ENCODE results near the gene UBAP2L.

UBAP2L gene

DNA sequence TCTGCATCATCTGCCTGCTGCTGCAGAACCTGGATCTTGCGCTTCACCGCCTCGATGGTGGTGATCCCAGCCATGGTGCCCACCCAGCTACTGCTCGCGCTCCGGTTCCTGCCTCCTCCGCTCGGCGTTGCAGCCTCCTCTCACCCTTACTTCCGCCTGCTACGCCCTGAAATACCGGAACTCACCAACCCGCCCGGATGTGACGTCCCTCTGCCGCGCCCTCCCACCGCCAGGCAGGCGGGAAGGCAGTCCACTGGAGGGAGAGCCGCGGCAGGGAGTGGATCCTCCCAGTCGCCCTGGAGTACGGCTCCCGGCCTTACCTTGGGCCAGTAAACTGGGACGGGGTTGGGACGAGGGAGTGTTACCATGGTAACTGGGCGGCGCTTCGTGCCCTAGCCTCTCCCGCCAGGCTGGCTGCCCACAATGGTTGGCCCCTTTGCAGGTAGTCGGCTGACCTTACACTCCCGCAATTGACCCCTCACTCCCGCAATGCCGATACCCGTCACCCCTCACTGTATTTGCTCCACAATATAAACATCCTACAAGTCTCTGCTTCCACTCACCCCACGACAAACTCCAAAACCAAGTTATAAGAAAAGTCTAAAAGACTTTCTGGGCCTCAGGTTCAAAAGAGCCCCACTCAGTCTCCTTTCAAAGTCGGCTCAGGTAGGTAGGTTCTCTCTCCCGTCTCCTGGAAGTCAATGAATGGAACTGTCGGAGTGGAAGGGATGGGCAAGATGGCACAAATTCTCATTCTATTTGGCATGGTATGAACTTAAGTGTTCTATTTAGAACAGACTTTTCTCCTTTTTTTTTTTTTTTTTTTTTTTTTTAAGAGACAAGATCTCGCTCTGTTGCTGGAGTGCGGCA, 37.5 kb upstream of the UBAP2L start:
- TF ChIP-seq POLR2A (IDR thresholded peaks at IDR 0.05; ENCODE audit: extremely low read depth, insufficient read length): peak; percentile 95
- TF ChIP-seq, protein P1, sequence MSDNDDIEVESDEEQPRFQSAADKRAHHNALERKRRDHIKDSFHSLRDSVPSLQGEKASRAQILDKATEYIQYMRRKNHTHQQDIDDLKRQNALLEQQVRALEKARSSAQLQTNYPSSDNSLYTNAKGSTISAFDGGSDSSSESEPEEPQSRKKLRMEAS (IDR thresholded peaks at IDR 0.05; ENCODE audit: low read depth, low read length): no peak; the same call in 1 of the 2 replicates
- peak overlapping the region; percentile 81 for H3K4me3 ChIP-seq (ENCODE audit: low read depth, low read length)
- DNase-seq (ENCODE audit: low read depth): peak; percentile 97

DNA sequence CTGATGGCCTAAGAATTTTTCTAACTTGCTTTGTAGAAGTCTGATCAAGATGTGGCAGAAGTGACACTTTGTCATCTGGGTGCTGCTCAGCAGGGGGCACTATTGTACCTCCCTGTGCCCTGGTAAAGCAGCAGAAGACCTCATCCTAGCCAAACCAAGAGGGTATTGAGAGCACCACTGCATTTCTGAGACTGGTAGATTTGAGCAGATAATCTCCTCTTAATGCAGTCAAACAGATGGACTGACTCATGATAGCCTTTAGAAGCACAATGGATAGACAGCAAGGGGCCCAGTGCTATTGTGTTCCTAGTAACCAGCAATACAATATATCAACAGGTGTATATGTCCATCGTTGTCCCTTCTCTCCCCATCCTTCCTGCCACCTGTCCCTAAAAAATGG, 34.6 kb upstream of the UBAP2L start:
- TF ChIP-seq MYC (IDR thresholded peaks at IDR 0.05; ENCODE audit: low read depth, low read length) (no peak), POLR2A (IDR thresholded peaks at IDR 0.05; ENCODE audit: extremely low read depth, insufficient read length) (no peak), CTCF (IDR thresholded peaks at IDR 0.05; ENCODE audit: low read depth, low read length) (peak; percentile 70)
- TF ChIP-seq, protein P1 (IDR thresholded peaks at IDR 0.05; ENCODE audit: low read depth, low read length): no peak
- no peak overlapping the region for H3K4me3 ChIP-seq (ENCODE audit: low read depth, low read length)
- DNase-seq (ENCODE audit: low read depth): peak; percentile 84

DNA sequence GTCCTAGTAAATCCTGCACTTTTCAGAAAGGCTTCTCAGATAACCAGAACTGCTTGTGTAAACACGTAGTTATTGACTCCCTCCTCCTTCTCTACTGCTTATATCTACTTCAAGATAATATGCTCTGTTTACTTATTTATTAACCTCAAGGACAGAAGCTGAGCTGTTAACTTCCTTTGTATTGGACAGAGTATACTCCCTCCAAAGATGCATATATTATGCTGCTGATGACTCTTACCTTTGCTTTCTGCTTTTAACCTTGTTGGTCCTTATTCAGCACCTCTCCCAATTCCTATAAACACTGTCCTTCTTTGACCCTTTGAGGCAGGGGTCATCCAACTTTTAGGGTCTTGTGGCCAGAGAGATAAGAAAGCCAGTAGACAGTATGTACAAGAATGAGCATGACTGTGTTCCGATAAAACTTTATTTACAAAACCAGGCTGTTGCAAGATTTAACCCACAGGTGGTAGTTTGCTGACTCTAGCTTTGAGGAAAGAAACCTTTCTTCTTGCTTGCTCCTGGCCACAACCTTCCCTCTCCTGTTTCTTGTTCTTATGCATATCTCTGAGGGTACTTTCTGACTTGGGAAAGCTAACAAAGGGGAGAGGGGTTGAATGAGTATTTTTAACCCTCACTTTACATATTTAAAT, 33.8 kb upstream of the UBAP2L start:
- TF ChIP-seq, protein P1 (IDR thresholded peaks at IDR 0.05; ENCODE audit: low read depth, low read length): no peak
- no peak for TF ChIP-seq MYC (IDR thresholded peaks at IDR 0.05; ENCODE audit: low read depth, low read length)
- no peak for TF ChIP-seq POLR2A (IDR thresholded peaks at IDR 0.05; ENCODE audit: extremely low read depth, insufficient read length)
- TF ChIP-seq CTCF (IDR thresholded peaks at IDR 0.05; ENCODE audit: low read depth, low read length): no peak
- no peak overlapping the region for H3K4me3 ChIP-seq (ENCODE audit: low read depth, low read length)
- DNase-seq (ENCODE audit: low read depth): no peak

GRCh38 chr1:154190550-154190949, 30.2 kb upstream of the UBAP2L start:
- TF ChIP-seq, protein P1 (IDR thresholded peaks at IDR 0.05; ENCODE audit: low read depth, low read length): no peak
- TF ChIP-seq POLR2A (IDR thresholded peaks at IDR 0.05; ENCODE audit: extremely low read depth, insufficient read length) (no peak), CTCF (IDR thresholded peaks at IDR 0.05; ENCODE audit: low read depth, low read length) (no peak), MYC (IDR thresholded peaks at IDR 0.05; ENCODE audit: low read depth, low read length) (no peak)
- no peak for DNase-seq (ENCODE audit: low read depth)
- no peak overlapping the region for H3K4me3 ChIP-seq (ENCODE audit: low read depth, low read length)

- H3K4me3 ChIP-seq (ENCODE audit: low read depth, low read length): no peak within 1 kb of the TSS
- no peak for TF ChIP-seq POLR2A (IDR thresholded peaks at IDR 0.05; ENCODE audit: extremely low read depth, insufficient read length)
- TF ChIP-seq, protein P1 (IDR thresholded peaks at IDR 0.05; ENCODE audit: low read depth, low read length): no peak
- TF ChIP-seq MYC (IDR thresholded peaks at IDR 0.05; ENCODE audit: low read depth, low read length): no peak
- TF ChIP-seq CTCF (IDR thresholded peaks at IDR 0.05; ENCODE audit: low read depth, low read length): no peak
Observed at GRCh38 chr1:154191990-154192461, 28.7 kb upstream of the UBAP2L start, which contains the start of gene TPM3. Gene TPM3 (minus strand): TSS chr1:154192100. CDS start chr1:154192018, 82 bp downstream.

More at GRCh38 chr1:154191990-154192461, 28.7 kb upstream of the UBAP2L start, which contains the start of gene TPM3:
- DNase-seq (ENCODE audit: low read depth): peak; percentile 55

All from NB4 (cell line).